ENCODE results near the gene NOXA1.

NOXA1 gene

GRCh38 chr9:137387891-137388560 lies 35.2 kb upstream of the NOXA1 start:
- DNase-seq, result no peak

DNA sequence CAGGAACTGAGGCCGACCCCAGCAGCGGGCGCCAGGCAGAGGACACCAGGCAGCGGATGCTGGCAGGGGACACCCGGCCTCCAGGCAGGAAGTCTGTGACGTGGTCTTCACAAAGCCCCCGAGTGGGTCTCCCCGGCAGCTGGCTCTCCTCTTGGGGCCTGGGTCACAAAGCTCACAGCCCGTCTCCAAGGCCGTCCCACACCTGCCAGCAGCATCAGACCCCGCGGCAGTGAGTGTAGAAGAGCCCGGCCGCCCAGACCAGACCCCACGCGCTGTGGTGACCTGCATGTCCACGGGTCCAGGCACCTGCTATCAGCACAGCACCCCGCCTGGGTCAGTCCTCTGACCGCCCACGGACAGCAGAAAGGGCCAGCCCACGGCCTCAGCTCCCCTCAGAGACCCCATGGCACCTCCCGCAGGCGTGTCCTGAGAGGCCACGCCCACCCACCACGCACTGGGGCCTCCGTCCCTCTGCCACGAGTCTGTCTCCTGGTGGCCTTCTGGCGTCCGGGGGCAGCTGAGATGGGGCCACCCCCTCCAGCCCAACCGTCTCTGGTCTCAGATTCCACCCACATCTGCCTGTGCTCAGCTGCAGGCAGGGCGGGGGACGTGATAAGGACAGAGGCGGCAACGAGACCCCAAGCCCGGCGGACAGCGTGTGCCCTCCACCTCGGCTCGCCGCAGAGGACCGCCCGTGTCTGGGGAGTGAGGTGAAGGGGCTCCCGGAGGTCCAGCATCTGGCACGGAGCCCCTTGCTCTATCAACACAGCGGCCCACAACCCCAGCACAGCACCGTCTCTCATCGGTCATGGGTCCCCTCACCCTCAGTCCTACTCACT lies 34.4 kb upstream of the NOXA1 start:
- DNase-seq, result no peak

GRCh38 chr9:137389428-137389746 lies 33.8 kb upstream of the NOXA1 start:
- no peak for DNase-seq

DNA sequence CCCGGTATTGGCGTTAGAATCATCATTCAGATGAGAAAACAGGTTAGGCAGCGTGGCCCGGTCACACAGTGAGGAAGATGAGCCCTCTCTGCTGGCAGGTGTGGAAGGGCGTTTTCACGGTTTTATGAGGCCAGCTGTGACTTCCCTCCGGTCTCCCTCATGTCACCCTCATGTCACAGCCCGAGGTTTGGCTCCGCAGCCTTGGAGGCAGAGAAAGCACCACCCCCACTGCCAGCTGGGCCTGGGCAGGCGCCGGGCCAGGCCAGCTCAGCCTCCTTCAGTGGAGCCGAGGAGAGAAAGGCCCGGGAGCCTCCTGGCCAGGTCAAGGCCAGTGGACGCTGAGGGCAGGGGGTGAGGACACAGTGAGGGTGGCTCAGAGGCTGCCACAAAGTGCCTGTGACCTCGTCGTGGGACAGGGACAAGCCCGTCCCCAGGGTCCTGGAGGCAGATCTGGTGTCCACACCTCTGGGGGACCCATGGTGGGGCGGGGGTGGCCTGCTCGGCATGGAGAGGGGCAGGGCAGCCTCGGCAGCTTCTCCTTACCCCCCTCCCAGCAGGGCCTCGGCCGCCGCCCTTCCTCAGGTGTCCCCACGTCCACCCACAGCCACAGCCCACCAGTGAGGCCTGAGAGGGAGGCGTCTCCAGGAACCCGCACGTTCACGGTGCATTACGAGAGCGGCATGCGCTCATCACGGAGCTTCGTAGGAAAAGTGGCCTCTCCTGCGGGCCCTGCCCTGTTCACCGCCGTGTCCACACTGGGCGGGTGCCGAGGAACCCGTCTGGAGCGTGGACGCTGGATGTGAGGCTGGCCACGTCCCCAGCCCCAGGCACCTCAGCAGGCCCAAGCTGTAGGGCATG lies 32.4 kb upstream of the NOXA1 start:
- DNase-seq, result no peak

DNA sequence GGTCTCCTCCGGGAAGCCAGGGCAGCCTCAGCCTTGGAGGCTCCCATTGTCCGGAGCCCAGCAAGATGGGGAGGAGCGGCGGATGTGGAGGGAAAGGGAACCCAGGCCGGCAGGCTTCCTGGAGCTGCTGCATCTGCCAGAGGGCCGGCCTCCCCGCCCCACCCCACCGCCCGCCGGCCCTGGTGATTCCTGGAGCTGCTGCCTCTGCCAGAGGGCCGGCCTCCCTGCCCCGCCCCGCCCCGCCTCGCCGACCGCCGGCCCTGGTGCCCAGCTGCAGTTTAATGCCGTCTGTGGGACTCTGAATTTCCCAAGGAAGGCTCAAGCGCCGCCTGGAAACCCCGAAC lies 31.8 kb upstream of the NOXA1 start:
- DNase-seq, result no peak

- no peak for DNase-seq
These were observed 30.8 kb upstream of the NOXA1 start for GRCh38 chr9:137392232-137393007.

- DNase-seq, result no peak
These were observed 29.7 kb upstream of the NOXA1 start for GRCh38 chr9:137393176-137394150.

GRCh38 chr9:137394866-137395665 lies 28.1 kb upstream of the NOXA1 start:
- no peak for DNase-seq

DNA sequence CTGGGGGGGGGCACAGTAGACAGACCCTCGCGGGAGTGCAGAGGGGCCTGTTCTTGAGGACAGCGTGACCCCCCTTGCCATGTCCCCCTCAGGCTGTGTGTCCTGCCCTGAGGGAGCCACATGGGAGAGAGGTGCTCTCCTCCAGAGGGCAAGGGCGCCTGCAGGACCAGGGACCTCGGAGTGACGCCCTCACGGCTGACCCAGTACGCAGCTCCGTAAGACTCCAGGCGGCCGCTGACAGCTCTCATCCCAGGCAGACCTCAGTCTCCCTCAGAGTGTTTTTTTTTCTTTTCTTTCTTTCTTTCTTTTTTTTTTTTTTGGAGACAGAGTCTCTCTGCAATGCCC lies 27.6 kb upstream of the NOXA1 start:
- DNase-seq, result no peak

GRCh38 chr9:137396227-137396626 lies 27.0 kb upstream of the NOXA1 start:
- no peak for DNase-seq

DNA sequence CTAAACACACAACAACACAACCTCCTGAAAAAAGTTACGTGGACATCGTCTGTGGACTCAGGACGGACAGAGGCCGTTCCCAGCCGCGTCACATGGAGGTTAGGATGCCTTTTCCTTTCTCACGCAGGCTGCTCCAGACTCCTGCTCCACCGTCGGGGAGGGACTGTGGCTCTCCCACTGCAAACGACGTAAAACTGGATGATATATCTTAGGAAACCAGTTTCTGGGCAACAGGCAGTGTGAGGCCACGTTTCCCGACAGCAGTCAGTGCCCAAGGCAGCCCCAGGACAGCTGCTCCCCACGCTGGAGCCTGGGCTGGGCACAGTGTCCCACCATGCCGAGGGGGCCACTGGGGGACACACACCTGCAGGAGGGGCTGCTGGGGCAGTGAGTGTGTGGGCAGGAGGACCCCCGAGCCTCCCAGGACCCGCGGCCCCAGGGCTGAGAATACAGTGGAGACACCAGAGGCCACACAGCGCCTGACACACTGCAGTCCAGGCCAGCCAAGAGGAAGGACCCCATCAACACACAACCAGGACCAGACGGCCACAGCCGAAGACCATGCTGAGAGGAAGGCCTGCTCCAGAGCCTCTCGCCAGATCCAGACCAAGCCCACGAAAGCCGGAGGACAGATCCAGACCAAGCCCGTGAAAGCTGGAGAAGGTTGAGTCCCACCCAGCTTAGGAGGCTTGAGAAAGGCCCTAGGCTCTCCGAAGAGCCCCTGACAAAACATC lies 26.4 kb upstream of the NOXA1 start:
- no peak for DNase-seq

DNA sequence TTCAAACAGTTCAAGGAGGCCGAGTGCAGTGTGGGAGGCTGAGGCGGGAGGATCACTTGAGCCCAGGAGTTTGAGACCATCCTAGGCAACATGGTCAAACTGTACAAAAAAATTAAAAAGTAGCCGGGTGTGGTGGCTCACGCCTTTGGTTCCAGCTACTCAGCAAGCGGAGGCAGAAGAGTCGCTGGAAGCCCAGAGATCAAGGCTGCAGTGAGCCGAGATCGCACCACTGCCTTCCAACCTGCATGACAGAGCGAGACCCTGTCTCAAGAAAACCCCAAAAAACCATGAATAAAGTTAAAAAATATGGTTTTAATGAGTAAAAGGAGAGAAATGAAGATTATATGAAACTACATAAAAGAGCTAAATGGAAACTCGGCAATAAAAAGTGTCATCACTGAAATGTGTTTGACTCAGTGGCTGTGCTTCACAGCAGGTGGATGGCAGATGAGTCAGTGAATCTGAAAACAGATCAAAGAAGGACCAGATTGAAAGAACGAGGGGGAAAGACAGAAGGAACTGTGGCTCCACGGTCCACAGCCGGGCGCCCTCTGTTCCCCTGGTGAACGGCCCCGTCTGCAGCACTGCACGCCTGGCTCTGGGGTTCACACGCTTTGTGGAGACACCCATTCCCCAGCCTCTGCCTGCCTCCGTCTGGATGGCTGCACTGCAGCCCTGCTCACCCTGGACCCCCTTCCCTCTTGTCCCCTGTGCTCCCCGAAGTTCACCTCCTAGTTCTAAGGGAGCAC lies 25.3 kb upstream of the NOXA1 start:
- no peak for DNase-seq

- DNase-seq, result no peak
These were observed 24.4 kb upstream of the NOXA1 start for GRCh38 chr9:137398561-137399468.

DNA sequence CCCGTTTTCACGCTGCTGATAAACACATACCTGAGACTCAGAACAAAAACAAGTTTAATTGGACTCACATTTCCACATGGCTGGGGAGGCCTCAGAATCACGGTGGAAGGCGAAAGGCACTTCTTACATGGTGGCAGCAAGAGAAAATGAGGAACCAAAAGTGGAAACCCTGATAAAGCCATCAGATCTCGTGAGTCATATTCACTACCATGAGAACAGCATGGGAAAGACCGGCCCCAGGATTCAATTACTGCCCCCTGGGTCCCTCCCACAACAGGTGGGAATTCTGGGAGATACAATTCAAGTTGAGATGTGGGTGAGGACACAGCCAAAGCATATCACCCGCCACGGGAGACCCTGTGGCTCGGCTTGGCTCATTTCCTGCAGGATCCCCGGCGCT lies 20.4 kb upstream of the NOXA1 start:
- no peak for DNase-seq

DNA sequence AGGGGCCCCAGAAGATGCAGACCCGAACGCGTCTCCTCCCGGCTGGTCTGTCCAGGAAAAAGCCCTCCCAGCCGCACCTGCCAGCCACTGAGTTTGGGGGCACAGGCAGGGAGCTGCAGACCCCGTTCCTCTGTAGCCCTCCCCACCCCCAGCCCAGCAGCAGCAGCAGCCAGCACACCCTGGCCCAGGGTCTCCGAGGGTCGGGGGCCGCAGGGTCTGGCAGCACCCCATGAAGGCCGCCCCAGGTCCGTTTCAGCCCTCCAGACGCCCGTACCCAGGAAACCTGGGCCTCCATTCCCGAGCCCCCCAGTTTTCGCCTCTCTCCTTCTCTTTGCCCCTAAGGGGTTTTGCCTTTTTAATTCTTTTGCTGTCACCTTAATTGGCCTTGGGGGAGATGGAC lies 19.9 kb upstream of the NOXA1 start:
- no peak for DNase-seq

GRCh38 chr9:137404961-137405567 lies 18.1 kb upstream of the NOXA1 start:
- DNase-seq, result no peak

DNA sequence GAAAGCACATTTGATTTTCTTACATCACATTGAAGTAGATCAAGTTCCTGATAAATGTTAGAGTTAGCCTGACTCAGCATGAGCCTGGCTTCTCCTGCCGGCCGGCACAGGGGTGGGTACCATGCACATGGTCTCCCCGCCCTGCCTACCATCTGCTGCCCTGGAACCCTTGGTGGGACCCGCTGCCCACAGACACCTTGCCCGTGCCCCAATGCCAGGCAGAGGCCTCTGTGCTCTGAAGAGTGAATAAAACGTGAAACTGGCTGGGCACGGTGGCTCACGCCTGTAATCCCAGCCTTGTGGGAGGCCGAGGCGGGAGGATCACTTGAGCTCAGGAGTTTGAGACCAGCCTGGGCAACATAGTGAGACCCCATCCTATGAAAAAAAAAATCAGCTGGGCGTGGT lies 17.5 kb upstream of the NOXA1 start:
- no peak for DNase-seq

Measured in activated CD4-positive, alpha-beta T cell treated with anti-CD3 and anti-CD28 coated beads, Interleukin-2, amount 50 U/mL, for 4 hours (primary cell).